ENCODE results near the gene RIF1.
"Not testable (repeated sequence)": the region's sequence is repeated elsewhere in the genome, so short reads cannot be mapped to it uniquely, and the experiment has no call there.

Gene RIF1

GRCh38 chr2:151410485-151410834, 758 bp downstream of the RIF1 start:
- ATAC-seq (peak; percentile 30), DNase-seq (peak; percentile 46)

GRCh38 chr2:151417650-151418049, 7.9 kb downstream of the RIF1 start:
- ATAC-seq (no peak), DNase-seq (no peak)

GRCh38 chr2:151421681-151422080, 12.0 kb downstream of the RIF1 start:
- not testable (repeated sequence) for DNase-seq, ATAC-seq

GRCh38 chr2:151422917-151423439, 13.3 kb downstream of the RIF1 start:
- ATAC-seq (peak; percentile 54), DNase-seq (no peak)

GRCh38 chr2:151423760-151424159, 14.1 kb downstream of the RIF1 start:
- DNase-seq (no peak), ATAC-seq (peak; percentile 40)

GRCh38 chr2:151437630-151438029, 27.9 kb downstream of the RIF1 start:
- no peak for ATAC-seq
- DNase-seq: no peak

- ATAC-seq (no peak), DNase-seq (no peak)
Observed at GRCh38 chr2:151438506-151438905, 28.8 kb downstream of the RIF1 start.

- ATAC-seq (no peak), DNase-seq (no peak)
Observed at GRCh38 chr2:151439127-151439526, 29.4 kb downstream of the RIF1 start.

- DNase-seq (no peak), ATAC-seq (no peak)
Observed at GRCh38 chr2:151459358-151459757, 49.7 kb downstream of the RIF1 start.

GRCh38 chr2:151465771-151466170, 56.1 kb downstream of the RIF1 start:
- DNase-seq: no peak

GRCh38 chr2:151470556-151470955, 60.9 kb downstream of the RIF1 start:
- ATAC-seq (no peak), DNase-seq (no peak)

More at GRCh38 chr2:151465771-151466170, 56.1 kb downstream of the RIF1 start:
- ATAC-seq: no peak

GRCh38 chr2:151472966-151473365, 63.3 kb downstream of the RIF1 start:
- ATAC-seq (no peak), DNase-seq (no peak)

GRCh38 chr2:151475071-151475470, 65.4 kb downstream of the RIF1 start:
- ATAC-seq (no peak), DNase-seq (no peak)

GRCh38 chr2:151476287-151476686, 66.6 kb downstream of the RIF1 start:
- DNase-seq (no peak), ATAC-seq (no peak)

GRCh38 chr2:151478011-151478410, 68.3 kb downstream of the RIF1 start:
- ATAC-seq (no peak), DNase-seq (no peak)

GRCh38 chr2:151481744-151482143, 72.0 kb downstream of the RIF1 start:
- ATAC-seq: peak; percentile 88
- peak; percentile 13 for DNase-seq

- DNase-seq (no peak), ATAC-seq (no peak)
Observed at GRCh38 chr2:151482171-151482725, 72.5 kb downstream of the RIF1 start.

GRCh38 chr2:151483546-151483945, 73.8 kb downstream of the RIF1 start:
- no peak for DNase-seq
- no peak for ATAC-seq

- ATAC-seq: no peak
- no peak for DNase-seq
Observed at GRCh38 chr2:151484100-151484499, 74.4 kb downstream of the RIF1 start.

- ATAC-seq (peak; percentile 38), DNase-seq (no peak)
Observed at GRCh38 chr2:151486053-151486452, 76.4 kb downstream of the RIF1 start.

GRCh38 chr2:151490276-151490675, 80.6 kb downstream of the RIF1 start:
- DNase-seq (no peak), ATAC-seq (no peak)

- no peak for ATAC-seq
- no peak for DNase-seq
Observed at GRCh38 chr2:151491496-151491895, 81.8 kb downstream of the RIF1 start.

GRCh38 chr2:151498178-151498577, 88.5 kb downstream of the RIF1 start:
- DNase-seq (no peak), ATAC-seq (no peak)

- ATAC-seq: no peak
- DNase-seq: no peak
Observed at GRCh38 chr2:151506170-151506569, 96.5 kb downstream of the RIF1 start.

GRCh38 chr2:151508519-151508918, 98.8 kb downstream of the RIF1 start:
- DNase-seq: no peak
- no peak for ATAC-seq
